ENCODE measurements around the gene ZNF385B.

The ZNF385B gene

GRCh38 chr2:179856205-179856604 is 5.2 kb downstream of the ZNF385B start:
- DNase-seq (ENCODE audit: low read depth in 2 of 3, low spot score in 2 of 3), result no peak

GRCh38 chr2:179855673-179856072 is 5.7 kb downstream of the ZNF385B start:
- DNase-seq (ENCODE audit: low read depth in 2 of 3, low spot score in 2 of 3), result no peak

- no peak for DNase-seq (ENCODE audit: low read depth in 2 of 3, low spot score in 2 of 3)
These were observed 6.5 kb downstream of the ZNF385B start for GRCh38 chr2:179854891-179855290.

GRCh38 chr2:179853108-179853507 is 8.3 kb downstream of the ZNF385B start:
- DNase-seq (ENCODE audit: low read depth in 2 of 3, low spot score in 2 of 3), result no peak

GRCh38 chr2:179850188-179850587 is 11.2 kb downstream of the ZNF385B start:
- no peak for DNase-seq (ENCODE audit: low read depth in 2 of 3, low spot score in 2 of 3)

- no peak for DNase-seq (ENCODE audit: low read depth in 2 of 3, low spot score in 2 of 3)
These were observed 11.7 kb downstream of the ZNF385B start for GRCh38 chr2:179849719-179850118.

- no peak for DNase-seq (ENCODE audit: low read depth in 2 of 3, low spot score in 2 of 3)
These were observed 17.9 kb downstream of the ZNF385B start for GRCh38 chr2:179843541-179843940.

- DNase-seq (ENCODE audit: low read depth in 2 of 3, low spot score in 2 of 3), result no peak
These were observed 18.8 kb downstream of the ZNF385B start for GRCh38 chr2:179842498-179843153.

- DNase-seq (ENCODE audit: low read depth in 2 of 3, low spot score in 2 of 3), result no peak
These were observed 20.6 kb downstream of the ZNF385B start for GRCh38 chr2:179840840-179841239.

GRCh38 chr2:179837408-179837807 is 24.0 kb downstream of the ZNF385B start:
- no peak for DNase-seq (ENCODE audit: low read depth in 2 of 3, low spot score in 2 of 3)

- DNase-seq (ENCODE audit: low read depth in 2 of 3, low spot score in 2 of 3), result no peak
These were observed 31.2 kb downstream of the ZNF385B start for GRCh38 chr2:179830043-179830787.

- DNase-seq (ENCODE audit: low read depth in 2 of 3, low spot score in 2 of 3), result no peak
These were observed 35.1 kb downstream of the ZNF385B start for GRCh38 chr2:179826297-179826696.

GRCh38 chr2:179825494-179825893 is 35.9 kb downstream of the ZNF385B start:
- DNase-seq (ENCODE audit: low read depth in 2 of 3, low spot score in 2 of 3), result no peak

GRCh38 chr2:179824961-179825360 is 36.5 kb downstream of the ZNF385B start:
- no peak for DNase-seq (ENCODE audit: low read depth in 2 of 3, low spot score in 2 of 3)

- no peak for DNase-seq (ENCODE audit: low read depth in 2 of 3, low spot score in 2 of 3)
These were observed 38.9 kb downstream of the ZNF385B start for GRCh38 chr2:179822540-179822939.

- no peak for DNase-seq (ENCODE audit: low read depth in 2 of 3, low spot score in 2 of 3)
These were observed 42.9 kb downstream of the ZNF385B start for GRCh38 chr2:179818546-179818945.

GRCh38 chr2:179817181-179817841 is 44.1 kb downstream of the ZNF385B start:
- DNase-seq (ENCODE audit: low read depth in 2 of 3, low spot score in 2 of 3), result no peak

GRCh38 chr2:179814050-179814449 is 47.4 kb downstream of the ZNF385B start:
- no peak for DNase-seq (ENCODE audit: low read depth in 2 of 3, low spot score in 2 of 3)

- no peak for DNase-seq (ENCODE audit: low read depth in 2 of 3, low spot score in 2 of 3)
These were observed 48.9 kb downstream of the ZNF385B start for GRCh38 chr2:179812501-179812900.

GRCh38 chr2:179811042-179811441 is 50.4 kb downstream of the ZNF385B start:
- no peak for DNase-seq (ENCODE audit: low read depth in 2 of 3, low spot score in 2 of 3)

- DNase-seq (ENCODE audit: low read depth in 2 of 3, low spot score in 2 of 3), result no peak
These were observed 51.8 kb downstream of the ZNF385B start for GRCh38 chr2:179809606-179810005.

- no peak for DNase-seq (ENCODE audit: low read depth in 2 of 3, low spot score in 2 of 3)
These were observed 56.4 kb downstream of the ZNF385B start for GRCh38 chr2:179805001-179805400.

Measured in activated CD8-positive, alpha-beta memory T cell treated with anti-CD3 and anti-CD28 coated beads for 48 hours (primary cell).